Panc1 (cell line): ENCODE measurements around the gene SLC22A5.

Source experiments
- CTCF ChIP-seq: fragments of 450-650 bp; IDR thresholded peaks from 2 replicates; pipeline ENCODE4 v1.5.1; 2017; ENCODE audit warnings: mild to moderate bottlenecking
- POLR2AphosphoS5 ChIP-seq: IDR thresholded peaks from 2 replicates; pipeline ENCODE4 v1.6.1; 2012; ENCODE audit warnings: mild to moderate bottlenecking, low read depth, low read length, moderate library complexity
- SIN3A ChIP-seq: IDR thresholded peaks from 2 replicates; pipeline ENCODE4 v1.6.1; 2012; ENCODE audit warnings: low read depth, mild to moderate bottlenecking, low read length, moderate library complexity, borderline replicate concordance; ENCODE audit not compliant: insufficient read depth
- TF ChIP-seq, protein P1 (sequence below), 2 experiments: IDR thresholded peaks; 2 replicates each; pipeline ENCODE4 v1.6.1; 2011 to 2012; ENCODE audit warnings: low read depth in 2 of 2, control low read depth in 1 of 2, low read length in 1 of 2, mild to moderate bottlenecking in 1 of 2, moderate library complexity in 1 of 2; ENCODE audit not compliant: insufficient read depth in 1 of 2

GRCh38 chr5:132369007-132369473 lies 470 bp upstream of the SLC22A5 start:
- TF ChIP-seq CTCF (no peak), POLR2AphosphoS5 (no peak), SIN3A (no peak)
- TF ChIP-seq, protein P1, sequence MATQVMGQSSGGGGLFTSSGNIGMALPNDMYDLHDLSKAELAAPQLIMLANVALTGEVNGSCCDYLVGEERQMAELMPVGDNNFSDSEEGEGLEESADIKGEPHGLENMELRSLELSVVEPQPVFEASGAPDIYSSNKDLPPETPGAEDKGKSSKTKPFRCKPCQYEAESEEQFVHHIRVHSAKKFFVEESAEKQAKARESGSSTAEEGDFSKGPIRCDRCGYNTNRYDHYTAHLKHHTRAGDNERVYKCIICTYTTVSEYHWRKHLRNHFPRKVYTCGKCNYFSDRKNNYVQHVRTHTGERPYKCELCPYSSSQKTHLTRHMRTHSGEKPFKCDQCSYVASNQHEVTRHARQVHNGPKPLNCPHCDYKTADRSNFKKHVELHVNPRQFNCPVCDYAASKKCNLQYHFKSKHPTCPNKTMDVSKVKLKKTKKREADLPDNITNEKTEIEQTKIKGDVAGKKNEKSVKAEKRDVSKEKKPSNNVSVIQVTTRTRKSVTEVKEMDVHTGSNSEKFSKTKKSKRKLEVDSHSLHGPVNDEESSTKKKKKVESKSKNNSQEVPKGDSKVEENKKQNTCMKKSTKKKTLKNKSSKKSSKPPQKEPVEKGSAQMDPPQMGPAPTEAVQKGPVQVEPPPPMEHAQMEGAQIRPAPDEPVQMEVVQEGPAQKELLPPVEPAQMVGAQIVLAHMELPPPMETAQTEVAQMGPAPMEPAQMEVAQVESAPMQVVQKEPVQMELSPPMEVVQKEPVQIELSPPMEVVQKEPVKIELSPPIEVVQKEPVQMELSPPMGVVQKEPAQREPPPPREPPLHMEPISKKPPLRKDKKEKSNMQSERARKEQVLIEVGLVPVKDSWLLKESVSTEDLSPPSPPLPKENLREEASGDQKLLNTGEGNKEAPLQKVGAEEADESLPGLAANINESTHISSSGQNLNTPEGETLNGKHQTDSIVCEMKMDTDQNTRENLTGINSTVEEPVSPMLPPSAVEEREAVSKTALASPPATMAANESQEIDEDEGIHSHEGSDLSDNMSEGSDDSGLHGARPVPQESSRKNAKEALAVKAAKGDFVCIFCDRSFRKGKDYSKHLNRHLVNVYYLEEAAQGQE (IDR thresholded peaks at IDR 0.05; ENCODE audit: insufficient read depth in 1 of 2, low read depth in 2 of 2, low read length in 1 of 2), result no peak
